ENCODE data around the gene DNAJB6.
A peak's percentile ranks its signal among the peaks of the same experiment; 100 is the strongest.

Gene DNAJB6

DNA sequence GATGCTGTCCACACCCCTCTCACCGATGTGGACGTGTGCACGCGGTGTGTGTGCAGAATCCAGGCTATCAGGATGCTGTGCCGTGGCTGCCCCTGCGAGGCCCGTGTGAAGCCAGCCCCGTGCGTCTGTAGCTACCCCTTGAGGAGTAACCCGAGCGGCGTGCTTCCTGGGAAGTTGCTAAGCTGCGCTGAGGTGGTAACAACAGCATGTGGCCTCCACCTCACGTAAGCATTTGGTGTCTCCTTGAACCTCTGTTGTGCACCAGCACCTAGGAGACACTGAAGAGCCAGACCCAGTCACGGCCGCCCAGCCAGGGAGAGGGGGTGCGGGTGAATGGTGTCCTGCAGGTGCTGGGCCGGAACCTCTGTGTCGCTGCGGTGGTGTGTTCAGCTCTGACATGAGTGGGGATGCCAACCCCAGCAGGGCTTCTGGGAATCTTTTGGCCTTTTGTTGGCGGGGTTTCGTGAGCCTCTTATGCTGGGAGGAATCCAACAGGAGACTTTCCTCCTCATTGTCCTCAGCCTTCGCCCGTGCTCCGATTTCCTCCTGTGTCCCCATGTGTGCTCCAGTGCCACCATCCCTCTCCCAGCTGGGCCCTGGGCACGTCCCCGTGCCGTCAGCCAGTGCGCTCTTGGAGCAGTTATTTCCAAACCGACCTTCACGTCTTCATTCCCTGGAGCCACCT is 60.4 kb downstream of the DNAJB6 start:
- peak; percentile 1; the same call in 2 of the 3 replicates for ATAC-seq
- TF ChIP-seq RARB (CRISPR knock-in tag; IDR thresholded peaks at IDR 0.05) = no peak
- no peak for TF ChIP-seq ZFP3 (CRISPR knock-in tag; IDR thresholded peaks at IDR 0.05)

DNA sequence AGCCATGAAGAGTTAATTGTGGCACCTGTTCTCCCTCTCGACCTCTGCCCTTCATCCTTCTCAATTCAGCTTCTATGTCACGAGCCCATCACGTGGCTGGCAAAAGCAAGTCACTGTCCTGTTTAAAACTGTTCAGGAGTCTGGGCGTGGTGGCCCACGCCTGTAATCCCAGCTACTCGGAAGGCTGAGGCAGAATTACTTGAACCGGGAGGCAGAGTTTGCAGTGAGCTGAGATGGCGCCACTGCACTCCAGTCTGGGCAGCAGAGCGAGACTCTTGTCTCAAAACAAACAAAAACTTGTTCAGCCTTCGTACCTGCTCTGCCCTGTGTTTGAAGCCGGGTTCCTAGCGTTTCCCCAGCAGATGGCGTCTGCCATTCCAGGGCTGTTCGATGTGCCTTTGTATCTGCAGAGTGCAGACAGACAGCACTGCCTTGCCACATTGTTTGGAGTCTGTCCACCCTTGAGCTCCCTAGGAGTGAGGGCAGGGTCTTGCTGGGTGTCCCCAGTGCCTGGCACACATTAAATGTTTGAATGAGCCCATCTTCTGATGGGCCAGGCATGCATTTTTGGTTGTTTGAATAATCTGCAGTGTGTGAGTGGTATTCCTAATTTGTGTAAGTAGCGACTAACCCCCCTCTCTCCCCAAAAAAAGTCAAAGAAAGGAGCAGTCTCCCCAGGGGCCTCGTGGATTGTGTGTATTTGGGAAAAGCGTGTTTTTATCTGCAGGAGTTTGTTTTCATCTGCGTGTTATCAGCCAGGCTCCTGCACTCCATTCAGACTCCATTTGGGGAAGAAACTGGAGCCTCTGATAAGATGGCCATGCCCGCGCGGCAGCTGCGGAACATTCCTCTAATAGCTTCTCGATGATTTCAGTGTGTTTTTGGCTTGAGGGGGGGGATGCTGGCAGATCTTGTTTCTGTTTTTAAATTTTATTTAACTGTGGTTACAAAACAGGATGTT is 61.2 kb downstream of the DNAJB6 start:
- ATAC-seq = peak; percentile 90
- TF ChIP-seq, protein P1, sequence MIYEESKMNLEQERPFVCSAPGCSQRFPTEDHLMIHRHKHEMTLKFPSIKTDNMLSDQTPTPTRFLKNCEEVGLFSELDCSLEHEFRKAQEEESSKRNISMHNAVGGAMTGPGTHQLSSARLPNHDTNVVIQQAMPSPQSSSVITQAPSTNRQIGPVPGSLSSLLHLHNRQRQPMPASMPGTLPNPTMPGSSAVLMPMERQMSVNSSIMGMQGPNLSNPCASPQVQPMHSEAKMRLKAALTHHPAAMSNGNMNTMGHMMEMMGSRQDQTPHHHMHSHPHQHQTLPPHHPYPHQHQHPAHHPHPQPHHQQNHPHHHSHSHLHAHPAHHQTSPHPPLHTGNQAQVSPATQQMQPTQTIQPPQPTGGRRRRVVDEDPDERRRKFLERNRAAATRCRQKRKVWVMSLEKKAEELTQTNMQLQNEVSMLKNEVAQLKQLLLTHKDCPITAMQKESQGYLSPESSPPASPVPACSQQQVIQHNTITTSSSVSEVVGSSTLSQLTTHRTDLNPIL (CRISPR knock-in tag; IDR thresholded peaks at IDR 0.05; ENCODE audit: low read depth) = peak; percentile 91
- TF ChIP-seq ISL1 (CRISPR knock-in tag; IDR thresholded peaks at IDR 0.05) (peak; percentile 51), ZNF70 (CRISPR knock-in tag; IDR thresholded peaks at IDR 0.05) (peak; percentile 77), TCF4 (CRISPR knock-in tag; IDR thresholded peaks at IDR 0.05; ENCODE audit: borderline replicate concordance) (no peak), ZFP30 (CRISPR knock-in tag; IDR thresholded peaks at IDR 0.05) (no peak), SNAI2 (CRISPR knock-in tag; IDR thresholded peaks at IDR 0.05) (0 out of 2 replicates have a peak, but pooled peaks have one; percentile 70), TOX (CRISPR knock-in tag; IDR thresholded peaks at IDR 0.05; ENCODE audit: borderline replicate concordance) (no peak)
- TF ChIP-seq, protein P2, sequence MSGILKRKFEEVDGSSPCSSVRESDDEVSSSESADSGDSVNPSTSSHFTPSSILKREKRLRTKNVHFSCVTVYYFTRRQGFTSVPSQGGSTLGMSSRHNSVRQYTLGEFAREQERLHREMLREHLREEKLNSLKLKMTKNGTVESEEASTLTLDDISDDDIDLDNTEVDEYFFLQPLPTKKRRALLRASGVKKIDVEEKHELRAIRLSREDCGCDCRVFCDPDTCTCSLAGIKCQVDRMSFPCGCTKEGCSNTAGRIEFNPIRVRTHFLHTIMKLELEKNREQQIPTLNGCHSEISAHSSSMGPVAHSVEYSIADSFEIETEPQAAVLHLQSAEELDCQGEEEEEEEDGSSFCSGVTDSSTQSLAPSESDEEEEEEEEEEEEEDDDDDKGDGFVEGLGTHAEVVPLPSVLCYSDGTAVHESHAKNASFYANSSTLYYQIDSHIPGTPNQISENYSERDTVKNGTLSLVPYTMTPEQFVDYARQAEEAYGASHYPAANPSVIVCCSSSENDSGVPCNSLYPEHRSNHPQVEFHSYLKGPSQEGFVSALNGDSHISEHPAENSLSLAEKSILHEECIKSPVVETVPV (CRISPR knock-in tag; IDR thresholded peaks at IDR 0.05) = 0 out of 2 replicates have a peak, but pooled peaks have one; percentile 18

DNA sequence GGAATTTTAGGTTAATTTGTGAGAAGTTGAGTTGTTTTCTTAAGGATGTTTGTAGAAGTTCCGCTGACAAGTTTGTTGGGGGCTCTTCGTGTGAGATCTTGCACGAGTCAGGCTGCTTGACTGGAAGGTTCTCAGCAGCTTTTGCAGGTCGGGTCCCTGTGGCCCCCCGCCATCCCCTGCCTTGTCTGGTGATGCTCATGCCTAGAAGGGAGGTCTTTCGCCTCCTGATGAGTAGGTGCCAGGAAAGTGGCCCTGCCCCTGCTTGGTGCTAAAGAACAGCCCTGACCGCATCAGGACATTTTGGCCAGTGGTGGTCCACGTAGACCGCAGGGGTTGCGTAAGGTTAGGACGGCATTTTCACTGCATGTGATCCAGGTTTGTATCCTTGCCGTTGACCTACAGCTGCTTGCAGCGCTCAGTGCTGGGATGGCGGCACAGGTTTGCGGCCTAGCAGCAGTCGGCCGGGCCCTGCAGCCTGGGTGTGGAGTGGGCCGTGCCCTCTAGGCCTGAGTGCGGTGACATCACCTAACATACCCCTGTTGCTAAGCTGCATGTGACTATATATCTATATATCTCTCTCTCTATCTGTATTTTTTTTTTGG is 62.4 kb downstream of the DNAJB6 start:
- ATAC-seq = no peak
- TF ChIP-seq, protein P1 (CRISPR knock-in tag; IDR thresholded peaks at IDR 0.05; ENCODE audit: low read depth) = no peak
- TF ChIP-seq, protein P3, sequence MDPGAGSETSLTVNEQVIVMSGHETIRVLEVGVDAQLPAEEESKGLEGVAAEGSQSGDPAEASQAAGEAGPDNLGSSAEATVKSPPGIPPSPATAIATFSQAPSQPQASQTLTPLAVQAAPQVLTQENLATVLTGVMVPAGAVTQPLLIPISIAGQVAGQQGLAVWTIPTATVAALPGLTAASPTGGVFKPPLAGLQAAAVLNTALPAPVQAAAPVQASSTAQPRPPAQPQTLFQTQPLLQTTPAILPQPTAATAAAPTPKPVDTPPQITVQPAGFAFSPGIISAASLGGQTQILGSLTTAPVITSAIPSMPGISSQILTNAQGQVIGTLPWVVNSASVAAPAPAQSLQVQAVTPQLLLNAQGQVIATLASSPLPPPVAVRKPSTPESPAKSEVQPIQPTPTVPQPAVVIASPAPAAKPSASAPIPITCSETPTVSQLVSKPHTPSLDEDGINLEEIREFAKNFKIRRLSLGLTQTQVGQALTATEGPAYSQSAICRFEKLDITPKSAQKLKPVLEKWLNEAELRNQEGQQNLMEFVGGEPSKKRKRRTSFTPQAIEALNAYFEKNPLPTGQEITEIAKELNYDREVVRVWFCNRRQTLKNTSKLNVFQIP (CRISPR knock-in tag; IDR thresholded peaks at IDR 0.05; ENCODE audit: borderline replicate concordance, low read depth) = no peak
- TF ChIP-seq ARNTL (CRISPR knock-in tag; IDR thresholded peaks at IDR 0.05; ENCODE audit: borderline replicate concordance, low read depth) (no peak), CSDC2 (CRISPR knock-in tag; IDR thresholded peaks at IDR 0.05) (no peak)
- TF ChIP-seq, protein P4, sequence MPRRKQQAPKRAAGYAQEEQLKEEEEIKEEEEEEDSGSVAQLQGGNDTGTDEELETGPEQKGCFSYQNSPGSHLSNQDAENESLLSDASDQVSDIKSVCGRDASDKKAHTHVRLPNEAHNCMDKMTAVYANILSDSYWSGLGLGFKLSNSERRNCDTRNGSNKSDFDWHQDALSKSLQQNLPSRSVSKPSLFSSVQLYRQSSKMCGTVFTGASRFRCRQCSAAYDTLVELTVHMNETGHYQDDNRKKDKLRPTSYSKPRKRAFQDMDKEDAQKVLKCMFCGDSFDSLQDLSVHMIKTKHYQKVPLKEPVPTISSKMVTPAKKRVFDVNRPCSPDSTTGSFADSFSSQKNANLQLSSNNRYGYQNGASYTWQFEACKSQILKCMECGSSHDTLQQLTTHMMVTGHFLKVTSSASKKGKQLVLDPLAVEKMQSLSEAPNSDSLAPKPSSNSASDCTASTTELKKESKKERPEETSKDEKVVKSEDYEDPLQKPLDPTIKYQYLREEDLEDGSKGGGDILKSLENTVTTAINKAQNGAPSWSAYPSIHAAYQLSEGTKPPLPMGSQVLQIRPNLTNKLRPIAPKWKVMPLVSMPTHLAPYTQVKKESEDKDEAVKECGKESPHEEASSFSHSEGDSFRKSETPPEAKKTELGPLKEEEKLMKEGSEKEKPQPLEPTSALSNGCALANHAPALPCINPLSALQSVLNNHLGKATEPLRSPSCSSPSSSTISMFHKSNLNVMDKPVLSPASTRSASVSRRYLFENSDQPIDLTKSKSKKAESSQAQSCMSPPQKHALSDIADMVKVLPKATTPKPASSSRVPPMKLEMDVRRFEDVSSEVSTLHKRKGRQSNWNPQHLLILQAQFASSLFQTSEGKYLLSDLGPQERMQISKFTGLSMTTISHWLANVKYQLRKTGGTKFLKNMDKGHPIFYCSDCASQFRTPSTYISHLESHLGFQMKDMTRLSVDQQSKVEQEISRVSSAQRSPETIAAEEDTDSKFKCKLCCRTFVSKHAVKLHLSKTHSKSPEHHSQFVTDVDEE (CRISPR knock-in tag; IDR thresholded peaks at IDR 0.05) = no peak
- TF ChIP-seq, protein P5, sequence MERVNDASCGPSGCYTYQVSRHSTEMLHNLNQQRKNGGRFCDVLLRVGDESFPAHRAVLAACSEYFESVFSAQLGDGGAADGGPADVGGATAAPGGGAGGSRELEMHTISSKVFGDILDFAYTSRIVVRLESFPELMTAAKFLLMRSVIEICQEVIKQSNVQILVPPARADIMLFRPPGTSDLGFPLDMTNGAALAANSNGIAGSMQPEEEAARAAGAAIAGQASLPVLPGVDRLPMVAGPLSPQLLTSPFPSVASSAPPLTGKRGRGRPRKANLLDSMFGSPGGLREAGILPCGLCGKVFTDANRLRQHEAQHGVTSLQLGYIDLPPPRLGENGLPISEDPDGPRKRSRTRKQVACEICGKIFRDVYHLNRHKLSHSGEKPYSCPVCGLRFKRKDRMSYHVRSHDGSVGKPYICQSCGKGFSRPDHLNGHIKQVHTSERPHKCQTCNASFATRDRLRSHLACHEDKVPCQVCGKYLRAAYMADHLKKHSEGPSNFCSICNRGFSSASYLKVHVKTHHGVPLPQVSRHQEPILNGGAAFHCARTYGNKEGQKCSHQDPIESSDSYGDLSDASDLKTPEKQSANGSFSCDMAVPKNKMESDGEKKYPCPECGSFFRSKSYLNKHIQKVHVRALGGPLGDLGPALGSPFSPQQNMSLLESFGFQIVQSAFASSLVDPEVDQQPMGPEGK (CRISPR knock-in tag; IDR thresholded peaks at IDR 0.05; ENCODE audit: borderline replicate concordance) = no peak

Measured in SK-N-SH treated with all-trans-retinoic acid at 6 μM for 48 hours (cell line).